Rectal smooth muscle tissue (tissue), 1 donor: ENCODE data around the gene GID4.

ENCODE experiments used
- H3K27ac ChIP-seq: one replicate; pipeline ENCODE4 v1.7.0; 2013; ENCODE audit warnings: low read depth, low read length, inconsistent platforms
- H3K27me3 ChIP-seq: one replicate; pipeline ENCODE4 v1.7.0; 2013; ENCODE audit warnings: low read length; ENCODE audit not compliant: control insufficient read depth, insufficient read depth
- H3K36me3 ChIP-seq: one replicate; pipeline ENCODE4 v1.7.0; 2013; ENCODE audit warnings: low read length; ENCODE audit not compliant: control insufficient read depth, insufficient read depth
- H3K4me1 ChIP-seq: one replicate; pipeline ENCODE4 v1.7.0; 2013; ENCODE audit warnings: low read length; ENCODE audit not compliant: control insufficient read depth, insufficient read depth
- H3K4me3 ChIP-seq: one replicate; pipeline ENCODE4 v1.7.0; 2013; ENCODE audit warnings: low read length
- H3K9ac ChIP-seq: one replicate; pipeline ENCODE4 v1.7.0; 2013; ENCODE audit warnings: low read length

Gene GID4

GRCh38 chr17:18094409-18094807 lies 55.2 kb downstream of the GID4 start:
- H3K36me3 ChIP-seq: peaks cover 14% of the 10 kb centered on the region
- no peaks in the 10 kb centered on the region for H3K4me1 ChIP-seq
- no peaks in the 10 kb centered on the region for H3K27me3 ChIP-seq
- H3K27ac ChIP-seq: no peak overlapping the region
- H3K9ac ChIP-seq: no peak overlapping the region
- H3K4me3 ChIP-seq: no peak overlapping the region

- Histone ChIP-seq H3K36me3 (peaks cover 17% of the 10 kb centered on the region), H3K27ac (no peak overlapping the region), H3K27me3 (no peaks in the 10 kb centered on the region), H3K9ac (no peak overlapping the region), H3K4me1 (no peaks in the 10 kb centered on the region), H3K4me3 (no peak overlapping the region)
Observed at GRCh38 chr17:18099516-18099915, 60.3 kb downstream of the GID4 start.

GRCh38 chr17:18100616-18101015 lies 61.4 kb downstream of the GID4 start:
- H3K27me3 ChIP-seq: no peaks in the 10 kb centered on the region
- no peak overlapping the region for H3K4me3 ChIP-seq
- peaks cover 23% of the 10 kb centered on the region for H3K36me3 ChIP-seq
- H3K9ac ChIP-seq: no peak overlapping the region
- no peak overlapping the region for H3K27ac ChIP-seq
- no peaks in the 10 kb centered on the region for H3K4me1 ChIP-seq

GRCh38 chr17:18101828-18102227 lies 62.6 kb downstream of the GID4 start:
- no peak overlapping the region for H3K27ac ChIP-seq
- H3K27me3 ChIP-seq: no peaks in the 10 kb centered on the region
- H3K9ac ChIP-seq: no peak overlapping the region
- no peaks in the 10 kb centered on the region for H3K4me1 ChIP-seq
- H3K4me3 ChIP-seq: no peak overlapping the region
- H3K36me3 ChIP-seq: peaks cover 26% of the 10 kb centered on the region

DNA sequence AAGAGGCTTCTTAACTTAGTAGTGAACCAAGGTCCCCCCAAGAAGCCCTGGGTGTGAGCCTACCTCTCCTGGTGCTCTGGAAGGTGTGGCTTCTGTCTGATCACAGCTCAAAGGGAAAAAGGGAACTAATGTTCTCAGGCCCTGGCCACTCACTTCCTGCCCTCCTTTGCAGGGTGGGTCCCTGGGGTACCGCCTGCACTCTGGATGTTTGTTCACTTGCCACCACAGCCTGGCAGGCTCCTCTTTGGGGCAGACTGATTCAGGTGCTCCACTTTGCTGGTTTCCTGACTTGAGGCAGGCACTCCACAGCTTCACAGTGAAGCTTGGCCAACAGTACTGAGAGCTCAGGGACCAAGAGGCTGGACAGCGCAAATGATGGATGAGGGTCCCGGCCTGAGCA lies 63.4 kb downstream of the GID4 start:
- Histone ChIP-seq H3K9ac (no peak overlapping the region), H3K4me1 (no peaks in the 10 kb centered on the region), H3K4me3 (no peak overlapping the region), H3K27ac (no peak overlapping the region), H3K36me3 (peaks cover 28% of the 10 kb centered on the region), H3K27me3 (no peaks in the 10 kb centered on the region)

DNA sequence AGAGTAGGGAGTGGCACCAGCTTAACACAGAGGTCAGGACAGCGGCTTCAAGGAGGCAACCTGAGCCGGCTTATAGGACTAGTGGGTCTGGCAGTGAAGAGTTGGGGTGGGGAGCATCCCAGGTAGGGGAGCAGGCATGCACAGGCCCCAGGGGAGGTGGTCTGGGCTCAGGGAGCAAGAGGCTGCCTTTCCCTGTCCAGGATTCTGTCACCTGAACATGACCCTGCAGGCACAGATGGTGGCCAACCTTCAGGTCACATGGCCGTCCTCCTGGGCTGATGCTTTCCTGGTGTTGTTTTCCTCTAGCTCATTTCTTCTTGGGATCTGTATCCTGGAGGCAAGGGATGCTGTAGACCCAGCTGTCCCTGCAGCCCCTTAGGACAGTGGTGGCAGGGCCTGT lies 65.8 kb downstream of the GID4 start:
- H3K27ac ChIP-seq: no peak overlapping the region
- peaks cover 18% of the 10 kb centered on the region for H3K36me3 ChIP-seq

GRCh38 chr17:18105595-18105994 lies 66.4 kb downstream of the GID4 start:
- H3K36me3 ChIP-seq: peaks cover 17% of the 10 kb centered on the region
- H3K4me1 ChIP-seq: no peaks in the 10 kb centered on the region
- no peaks in the 10 kb centered on the region for H3K27me3 ChIP-seq
- no peak overlapping the region for H3K27ac ChIP-seq
- H3K4me3 ChIP-seq: no peak overlapping the region
- H3K9ac ChIP-seq: no peak overlapping the region

More for the DNA sequence above, 65.8 kb downstream of the GID4 start:
- Histone ChIP-seq H3K4me1 (no peaks in the 10 kb centered on the region), H3K9ac (no peak overlapping the region), H3K27me3 (no peaks in the 10 kb centered on the region), H3K4me3 (no peak overlapping the region)

DNA sequence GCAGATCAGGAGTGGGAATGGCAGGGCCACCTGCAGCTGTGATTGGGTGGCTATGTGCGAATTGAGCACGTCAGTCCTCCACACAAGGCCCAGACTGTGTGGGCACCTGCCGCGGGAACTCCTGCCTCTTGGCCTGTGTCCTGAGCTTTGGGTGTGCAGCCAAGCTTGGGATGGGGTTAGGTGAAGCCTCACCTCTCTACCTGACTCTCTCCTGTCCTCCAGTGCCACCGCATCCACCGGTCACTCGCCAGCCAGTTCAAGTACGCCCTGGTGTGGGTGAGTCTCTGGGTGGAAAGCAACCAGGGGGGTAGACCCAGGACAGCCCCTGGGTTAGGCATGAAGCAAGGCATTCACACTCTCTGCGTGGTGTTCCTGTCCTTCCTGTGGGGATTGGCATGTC lies 67.0 kb downstream of the GID4 start:
- no peak overlapping the region for H3K9ac ChIP-seq
- H3K27ac ChIP-seq: no peak overlapping the region
- H3K27me3 ChIP-seq: no peaks in the 10 kb centered on the region
- no peaks in the 10 kb centered on the region for H3K4me1 ChIP-seq
- peaks cover 17% of the 10 kb centered on the region for H3K36me3 ChIP-seq
- no peak overlapping the region for H3K4me3 ChIP-seq

GRCh38 chr17:18107061-18107790 lies 68.0 kb downstream of the GID4 start:
- Histone ChIP-seq H3K4me1 (no peaks in the 10 kb centered on the region), H3K36me3 (peaks cover 12% of the 10 kb centered on the region), H3K4me3 (no peak overlapping the region), H3K9ac (no peak overlapping the region), H3K27ac (no peak overlapping the region), H3K27me3 (no peaks in the 10 kb centered on the region)

DNA sequence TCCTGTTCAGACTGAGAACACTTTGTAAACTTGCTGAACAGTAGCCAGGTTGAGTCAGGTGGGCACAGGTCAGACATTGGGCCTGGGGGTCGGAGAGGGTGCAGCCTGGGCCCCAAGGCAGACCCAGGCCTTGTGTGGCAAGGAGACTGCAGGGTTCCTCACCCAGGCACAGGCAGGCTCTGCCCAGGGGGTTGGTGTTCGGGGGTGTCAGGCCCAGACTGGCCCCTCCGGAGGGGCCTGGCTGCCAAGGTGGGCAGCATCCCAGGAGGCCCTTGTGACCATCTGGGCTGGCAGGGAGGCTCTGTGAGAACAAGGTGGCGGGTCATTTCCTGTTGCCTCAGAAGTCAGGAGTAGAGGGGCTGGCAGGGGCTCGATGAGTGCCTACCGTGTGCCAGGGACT lies 68.8 kb downstream of the GID4 start:
- Histone ChIP-seq H3K36me3 (peaks cover 12% of the 10 kb centered on the region), H3K27ac (no peak overlapping the region), H3K4me1 (no peaks in the 10 kb centered on the region), H3K4me3 (no peak overlapping the region), H3K27me3 (no peaks in the 10 kb centered on the region), H3K9ac (no peak overlapping the region)

DNA sequence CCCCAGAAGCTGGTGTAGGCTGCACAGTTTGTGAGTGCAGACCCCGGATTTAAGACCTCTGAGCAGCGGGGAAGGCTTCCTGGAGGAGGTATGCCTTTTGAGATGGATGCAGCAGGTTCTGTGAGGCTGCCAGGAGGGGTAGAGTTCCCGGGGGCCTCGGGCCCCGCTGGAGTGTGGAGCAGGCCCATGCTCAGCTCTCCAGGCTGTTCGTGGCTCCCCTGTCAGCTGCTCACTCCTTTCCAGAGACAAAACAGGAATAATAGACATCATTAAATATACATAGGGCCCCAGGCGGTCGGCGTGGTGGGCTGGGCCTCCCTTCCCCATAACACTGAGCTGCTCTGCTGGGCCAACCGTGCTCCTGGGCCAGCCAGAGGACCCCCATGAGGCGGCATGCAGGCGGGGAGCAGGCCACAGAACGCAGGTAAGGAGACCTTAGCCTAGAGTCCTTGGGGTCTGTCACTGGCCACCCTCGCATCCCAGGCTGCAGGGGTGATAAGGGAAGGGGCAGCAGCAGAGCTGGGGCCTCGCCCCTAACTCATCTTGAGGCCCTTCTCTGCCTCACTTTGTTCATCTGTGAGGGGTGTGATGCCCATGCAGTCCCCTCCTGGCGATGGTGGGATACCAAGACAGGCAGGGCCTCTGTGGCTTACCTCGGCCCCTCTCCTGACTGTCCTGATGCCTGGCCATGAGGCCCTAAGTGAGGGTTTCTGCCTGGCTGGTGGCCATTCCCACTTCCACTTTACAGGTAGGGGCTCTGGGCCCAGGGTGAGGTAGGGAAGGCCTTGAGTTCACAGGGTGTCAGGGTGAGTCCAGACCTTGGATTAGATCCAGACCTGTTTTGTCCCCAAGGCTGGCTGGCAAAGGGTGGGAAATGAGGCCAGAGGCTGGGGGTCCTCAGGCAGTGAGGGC lies 69.4 kb downstream of the GID4 start, which contains the start of gene MYO15A:
Gene MYO15A, plus strand, starts transcription at position 356 of the 912 bp plus-strand sequence. CDS start 10,045 bp downstream, outside the sequence.
- no peak within 1 kb of the TSS for H3K9ac ChIP-seq

GRCh38 chr17:18109935-18110485 lies 70.8 kb downstream of the GID4 start:
- Histone ChIP-seq H3K4me3 (no peak overlapping the region), H3K4me1 (no peaks in the 10 kb centered on the region), H3K36me3 (peaks cover 9% of the 10 kb centered on the region), H3K27ac (no peak overlapping the region), H3K27me3 (no peaks in the 10 kb centered on the region), H3K9ac (no peak overlapping the region)

More for the DNA sequence above, 69.4 kb downstream of the GID4 start, which contains the start of gene MYO15A:
- no peaks in the 10 kb centered on the region for H3K4me1 ChIP-seq
- peaks cover 12% of the 10 kb centered on the region for H3K36me3 ChIP-seq
- no peak within 1 kb of the TSS for H3K27ac ChIP-seq
- no peaks in the 10 kb centered on the region for H3K27me3 ChIP-seq
- no peak within 1 kb of the TSS for H3K4me3 ChIP-seq
